ENCODE measurements around the gene PSMC3.
"Not testable (repeated sequence)": the region's sequence is repeated elsewhere in the genome, so short reads cannot be mapped to it uniquely, and the experiment has no call there.

PSMC3 gene

GRCh38 chr11:47461876-47462275 lies 35.6 kb upstream of the PSMC3 start:
- H3K27me3 ChIP-seq (ENCODE audit: insufficient read depth, low read depth) = no peaks in the 10 kb centered on the region
- H3K4me1 ChIP-seq (ENCODE audit: low read depth, poor library complexity, severe bottlenecking) = peaks cover 16% of the 10 kb centered on the region
- no peaks in the 10 kb centered on the region for H3K36me3 ChIP-seq (ENCODE audit: insufficient read depth)
- H3K4me3 ChIP-seq (IDR thresholded peaks at IDR 0.05; ENCODE audit: insufficient read depth, low read depth, low read length) = no peak overlapping the region
- no peak overlapping the region for H3K4me2 ChIP-seq
- H4K20me1 ChIP-seq (ENCODE audit: insufficient read depth) = no peaks in the 10 kb centered on the region
- no peaks in the 10 kb centered on the region; the same call in 1 of the 2 replicates for H3K79me2 ChIP-seq (ENCODE audit: insufficient read depth, low read depth)
- H2AFZ ChIP-seq (ENCODE audit: low read depth) = no peak overlapping the region
- no peak overlapping the region for H3K9ac ChIP-seq
- no peak for TF ChIP-seq CTCF (conservative IDR thresholded peaks at IDR 0.05; ENCODE audit: low read depth, low read length)
- H3K27ac ChIP-seq = no peak overlapping the region

GRCh38 chr11:47460571-47461235 lies 34.5 kb upstream of the PSMC3 start:
- no peak for TF ChIP-seq CTCF (conservative IDR thresholded peaks at IDR 0.05; ENCODE audit: low read depth, low read length)
- Histone ChIP-seq H3K27ac (no peak overlapping the region), H3K79me2 (ENCODE audit: insufficient read depth, low read depth) (no peaks in the 10 kb centered on the region), H4K20me1 (ENCODE audit: insufficient read depth) (no peaks in the 10 kb centered on the region), H3K27me3 (ENCODE audit: insufficient read depth, low read depth) (no peaks in the 10 kb centered on the region), H3K4me1 (ENCODE audit: low read depth, poor library complexity, severe bottlenecking) (peaks cover 16% of the 10 kb centered on the region), H3K4me3 (IDR thresholded peaks at IDR 0.05; ENCODE audit: insufficient read depth, low read depth, low read length) (no peak overlapping the region), H3K36me3 (ENCODE audit: insufficient read depth) (no peaks in the 10 kb centered on the region), H3K9ac (no peak overlapping the region), H3K4me2 (no peak overlapping the region), H2AFZ (ENCODE audit: low read depth) (no peak overlapping the region)

- not testable (repeated sequence) for H4K20me1 ChIP-seq (ENCODE audit: insufficient read depth); H3K9ac ChIP-seq; H3K79me2 ChIP-seq (ENCODE audit: insufficient read depth, low read depth); H3K4me3 ChIP-seq (IDR thresholded peaks at IDR 0.05; ENCODE audit: insufficient read depth, low read depth, low read length); H2AFZ ChIP-seq (ENCODE audit: low read depth); H3K27me3 ChIP-seq (ENCODE audit: insufficient read depth, low read depth); H3K36me3 ChIP-seq (ENCODE audit: insufficient read depth); H3K4me2 ChIP-seq; H3K27ac ChIP-seq
- peaks cover 16% of the 10 kb centered on the region for H3K4me1 ChIP-seq (ENCODE audit: low read depth, poor library complexity, severe bottlenecking)
- TF ChIP-seq CTCF (conservative IDR thresholded peaks at IDR 0.05; ENCODE audit: low read depth, low read length) = peak; percentile 71
Observed at GRCh38 chr11:47454258-47454671, 28.0 kb upstream of the PSMC3 start.

GRCh38 chr11:47453365-47453764 lies 27.1 kb upstream of the PSMC3 start:
- H2AFZ ChIP-seq (ENCODE audit: low read depth) = no peak overlapping the region

More at GRCh38 chr11:47453365-47453764, 27.1 kb upstream of the PSMC3 start:
- no peak overlapping the region for H3K4me3 ChIP-seq (IDR thresholded peaks at IDR 0.05; ENCODE audit: insufficient read depth, low read depth, low read length)
- no peaks in the 10 kb centered on the region for H3K36me3 ChIP-seq (ENCODE audit: insufficient read depth)
- no peaks in the 10 kb centered on the region for H3K79me2 ChIP-seq (ENCODE audit: insufficient read depth, low read depth)
- TF ChIP-seq CTCF (conservative IDR thresholded peaks at IDR 0.05; ENCODE audit: low read depth, low read length) = no peak
- no peak overlapping the region for H3K27ac ChIP-seq
- H3K9ac ChIP-seq = no peak overlapping the region
- H3K27me3 ChIP-seq (ENCODE audit: insufficient read depth, low read depth) = no peaks in the 10 kb centered on the region
- H3K4me2 ChIP-seq = no peak overlapping the region
- H4K20me1 ChIP-seq (ENCODE audit: insufficient read depth) = no peaks in the 10 kb centered on the region
- H3K4me1 ChIP-seq (ENCODE audit: low read depth, poor library complexity, severe bottlenecking) = peaks cover 16% of the 10 kb centered on the region

All from KMS-11 (cell line).